GM12872 (cell line): ENCODE results near the gene HM13.
A peak's percentile ranks its signal among the peaks of the same experiment; 100 is the strongest.

Experiments used
- TF ChIP-seq, protein P1 (sequence below): IDR thresholded peaks from 3 replicates; pipeline ENCODE4 v1.5.1; 2011; ENCODE audit warnings: low read depth, mild to moderate bottlenecking, low read length, moderate library complexity; ENCODE audit not compliant: insufficient read depth

HM13 gene

GRCh38 chr20:31514154-31515071, at the start of gene HM13:
Gene HM13 (plus strand): TSS chr20:31514442. CDS start chr20:31514552, 110 bp downstream.
- TF ChIP-seq, protein P1, sequence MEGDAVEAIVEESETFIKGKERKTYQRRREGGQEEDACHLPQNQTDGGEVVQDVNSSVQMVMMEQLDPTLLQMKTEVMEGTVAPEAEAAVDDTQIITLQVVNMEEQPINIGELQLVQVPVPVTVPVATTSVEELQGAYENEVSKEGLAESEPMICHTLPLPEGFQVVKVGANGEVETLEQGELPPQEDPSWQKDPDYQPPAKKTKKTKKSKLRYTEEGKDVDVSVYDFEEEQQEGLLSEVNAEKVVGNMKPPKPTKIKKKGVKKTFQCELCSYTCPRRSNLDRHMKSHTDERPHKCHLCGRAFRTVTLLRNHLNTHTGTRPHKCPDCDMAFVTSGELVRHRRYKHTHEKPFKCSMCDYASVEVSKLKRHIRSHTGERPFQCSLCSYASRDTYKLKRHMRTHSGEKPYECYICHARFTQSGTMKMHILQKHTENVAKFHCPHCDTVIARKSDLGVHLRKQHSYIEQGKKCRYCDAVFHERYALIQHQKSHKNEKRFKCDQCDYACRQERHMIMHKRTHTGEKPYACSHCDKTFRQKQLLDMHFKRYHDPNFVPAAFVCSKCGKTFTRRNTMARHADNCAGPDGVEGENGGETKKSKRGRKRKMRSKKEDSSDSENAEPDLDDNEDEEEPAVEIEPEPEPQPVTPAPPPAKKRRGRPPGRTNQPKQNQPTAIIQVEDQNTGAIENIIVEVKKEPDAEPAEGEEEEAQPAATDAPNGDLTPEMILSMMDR: peak; percentile 92

- TF ChIP-seq, protein P1: no peak
Measured at GRCh38 chr20:31472395-31473330, 41.6 kb upstream of the HM13 start.

- TF ChIP-seq, protein P1: no peak
Measured at GRCh38 chr20:31473331-31474096, 40.7 kb upstream of the HM13 start.

GRCh38 chr20:31474097-31474436, 40.2 kb upstream of the HM13 start:
- TF ChIP-seq, protein P1: no peak

DNA sequence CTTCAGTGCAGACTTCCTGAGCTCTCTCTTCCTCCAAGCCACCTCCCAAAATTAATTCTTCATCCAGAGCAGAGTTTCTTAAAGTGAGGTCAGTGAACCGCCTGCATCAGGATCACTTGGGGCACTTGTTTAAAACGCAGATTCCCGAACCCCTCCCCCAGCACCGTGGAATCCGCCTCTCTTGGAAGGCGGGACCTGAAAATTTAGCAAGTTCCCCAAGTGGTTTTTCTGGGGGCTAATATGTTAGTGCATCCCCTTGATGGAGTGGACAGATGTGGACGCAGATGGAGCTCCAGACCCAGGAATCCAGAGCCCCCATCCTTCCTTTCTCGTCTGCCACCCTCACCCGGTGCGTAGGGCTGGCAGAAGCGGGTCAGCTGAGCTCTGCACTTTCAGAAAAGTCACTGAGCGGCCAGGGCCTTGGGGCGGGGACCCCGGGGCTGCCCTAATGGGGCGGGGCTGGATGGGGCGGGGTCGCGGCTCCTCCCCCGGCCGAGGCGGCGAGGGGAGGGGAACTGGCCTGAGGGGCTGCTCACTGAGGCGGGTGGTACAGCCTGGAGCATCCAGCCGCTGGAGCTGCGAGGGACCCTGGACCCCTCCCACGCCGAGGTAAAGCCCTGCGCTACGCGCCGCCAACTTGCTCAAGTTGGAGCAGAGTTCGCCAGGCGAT, 39.3 kb upstream of the HM13 start, which contains the start of the genes DEFB124 and REM1:
TSS of gene DEFB124 (minus strand) at position 370 of the 670 bp plus-strand sequence. CDS start 2,114 bp downstream, outside the sequence.
TSS of gene REM1 (plus strand) at position 531 of the 670 bp plus-strand sequence. CDS start 1,158 bp downstream, outside the sequence.
- TF ChIP-seq, protein P1: no peak

GRCh38 chr20:31475472-31476293, 38.6 kb upstream of the HM13 start:
- TF ChIP-seq, protein P1: no peak
